H1 (cell line): ENCODE results near the gene BPIFB3. TPM values are rescaled to one million over a fixed set of nuclear protein-coding genes. Genes with fewer than 3 reads are reported as not detected.

Experiments used
- CTCF ChIA-PET: fragments of 300-600 bp; sonication (Branson Sonifier 250); formaldehyde crosslinking; loops from one replicate; lab custom pipeline; 2021; ENCODE audit not compliant: partially characterized antibody; lab: Charles Lee
- POLR2A ChIA-PET: fragments of 300-600 bp; sonication (Branson Sonifier 250); formaldehyde crosslinking; loops from one replicate; lab custom pipeline; 2021; ENCODE audit warnings: inconsistent platforms; ENCODE audit not compliant: partially characterized antibody; lab: Charles Lee
- DNase-seq, 2 experiments: peaks; one replicate each; pipeline versions ENCODE4 v3.0.0 to v3.0.0-alpha.2; 2010 to 2022; ENCODE audit warnings: low spot score in 2 of 2, low read depth in 1 of 2, mixed read lengths in 1 of 2
- FAIRE-seq: peaks from 2 replicates; lab custom pipeline; 2011; peaks lifted over from hg19 to GRCh38; lab: Jason Lieb, UNC
- H2AFZ ChIP-seq: 2 replicates; pipeline ENCODE4 v1.8.1; 2012; ENCODE audit warnings: low read length, inconsistent platforms
- H2AK5ac ChIP-seq: 2 replicates; pipeline ENCODE4 v1.6.1; 2013; ENCODE audit warnings: low read depth, low read length
- H2BK120ac ChIP-seq: replicated peaks from 2 replicates; pipeline ENCODE3; 2013; ENCODE audit warnings: low read depth, low read length, inconsistent platforms
- H2BK12ac ChIP-seq: 2 replicates; pipeline ENCODE4 v1.6.1; 2013; ENCODE audit warnings: low read depth, low read length
- H2BK15ac ChIP-seq: 2 replicates; pipeline ENCODE4 v1.6.1; 2013; ENCODE audit warnings: low read length
- H2BK20ac ChIP-seq: 2 replicates; pipeline ENCODE4 v1.6.1; 2013; ENCODE audit warnings: low read length
- H2BK5ac ChIP-seq: 2 replicates; pipeline ENCODE4 v1.6.1; 2013; ENCODE audit warnings: low read depth, low read length
- H3K14ac ChIP-seq: 2 replicates; pipeline ENCODE4 v1.6.1; 2013; ENCODE audit warnings: inconsistent platforms; ENCODE audit not compliant: insufficient read length
- H3K18ac ChIP-seq: 2 replicates; pipeline ENCODE4 v1.6.1; 2013; ENCODE audit warnings: low read length; ENCODE audit errors: extremely low read depth
- H3K23ac ChIP-seq: 2 replicates; pipeline ENCODE4 v1.6.1; 2013; ENCODE audit warnings: inconsistent platforms; ENCODE audit not compliant: insufficient read length
- H3K23me2 ChIP-seq: 2 replicates; pipeline ENCODE4 v1.6.1; 2013; ENCODE audit warnings: low read depth, low read length
- H3K27ac ChIP-seq: 2 replicates; pipeline ENCODE4 v1.6.1; 2011; ENCODE audit warnings: low read depth, low read length, inconsistent platforms
- H3K27me3 ChIP-seq, 4 experiments: replicated peaks in 1 of 4; 1 replicate in 1 of 4; 2 replicates in 3 of 4; pipeline versions ENCODE4 v1.6.1 to v1.8.1; 2011 to 2013; ENCODE audit warnings: low read length in 3 of 4, mild to moderate bottlenecking in 3 of 4, inconsistent platforms in 2 of 4, mixed read lengths in 2 of 4, moderate library complexity in 1 of 4; ENCODE audit not compliant: control insufficient read depth in 3 of 4, insufficient read depth in 3 of 4; ENCODE audit errors: extremely low read depth in 1 of 4
- H3K36me3 ChIP-seq, 4 experiments: 2 replicates each; pipeline versions ENCODE4 v1.6.1 to v1.8.1; 2011 to 2013; ENCODE audit warnings: mild to moderate bottlenecking in 4 of 4, low read length in 3 of 4, moderate library complexity in 2 of 4, control low read depth in 1 of 4, inconsistent platforms in 1 of 4; ENCODE audit not compliant: insufficient read depth in 4 of 4, control insufficient read depth in 2 of 4
- H3K4ac ChIP-seq: replicated peaks from 2 replicates; pipeline ENCODE3; 2013; ENCODE audit warnings: low read length, low read depth, mixed read lengths, inconsistent platforms; ENCODE audit not compliant: insufficient read length
- H3K4me1 ChIP-seq, 4 experiments: replicated peaks in 1 of 4; 1 replicate in 1 of 4; 2 replicates in 3 of 4; pipeline versions ENCODE4 v1.6.1 to v1.8.1; 2011 to 2013; ENCODE audit warnings: low read length in 3 of 4, inconsistent platforms in 2 of 4, mixed read lengths in 1 of 4; ENCODE audit not compliant: insufficient read depth in 4 of 4, control insufficient read depth in 3 of 4
- H3K4me2 ChIP-seq, 2 experiments: 2 replicates each; pipeline versions ENCODE4 v1.6.1 to v1.8.1; 2011 to 2013; ENCODE audit warnings: low read depth in 2 of 2, low read length in 2 of 2, control low read depth in 1 of 2, inconsistent platforms in 1 of 2, mild to moderate bottlenecking in 1 of 2; ENCODE audit not compliant: insufficient read depth in 1 of 2
- H3K4me3 ChIP-seq, 4 experiments: fragments of 200-600, 300-600 bp in 1 of 4; sonication (generic), shearing (Covaris generic), sonication (Bioruptor Twin) in 1 of 4; 2 replicates each; pipeline versions ENCODE4 v1.5.1 to v1.8.1; 2011 to 2016; ENCODE audit warnings: low read length in 4 of 4, low read depth in 3 of 4, control low read depth in 2 of 4, inconsistent platforms in 2 of 4, mild to moderate bottlenecking in 2 of 4, mixed read lengths in 1 of 4, moderate library complexity in 1 of 4; ENCODE audit not compliant: insufficient read depth in 2 of 4; ENCODE audit errors: extremely low read depth in 1 of 4
- H3K56ac ChIP-seq: replicated peaks from 2 replicates; pipeline ENCODE3; 2013; ENCODE audit warnings: low read depth, mild to moderate bottlenecking, mixed read lengths, low read length, inconsistent platforms; ENCODE audit not compliant: insufficient read length
- H3K79me1 ChIP-seq: 2 replicates; pipeline ENCODE4 v1.6.1; 2013; ENCODE audit warnings: low read depth, low read length, control low read depth
- H3K79me2 ChIP-seq, 2 experiments: 2 replicates each; pipeline versions ENCODE4 v1.6.1 to v1.8.1; 2012 to 2013; ENCODE audit warnings: low read length in 2 of 2, mild to moderate bottlenecking in 2 of 2, inconsistent platforms in 1 of 2; ENCODE audit not compliant: insufficient read depth in 2 of 2, control insufficient read depth in 1 of 2
- H3K9ac ChIP-seq, 4 experiments: replicated peaks in 1 of 4; 1 replicate in 1 of 4; 2 replicates in 3 of 4; pipeline versions ENCODE4 v1.6.1 to v1.8.1; 2011 to 2013; ENCODE audit warnings: low read depth in 3 of 4, low read length in 3 of 4, control low read depth in 2 of 4, mild to moderate bottlenecking in 2 of 4, moderate library complexity in 2 of 4, inconsistent platforms in 1 of 4; ENCODE audit errors: extremely low read depth in 1 of 4
- H3K9me3 ChIP-seq, 2 experiments: 2 replicates each; pipeline versions ENCODE4 v1.6.1 to v1.8.1; 2012 to 2013; ENCODE audit warnings: mild to moderate bottlenecking in 2 of 2, moderate library complexity in 2 of 2, control low read depth in 1 of 2, inconsistent platforms in 1 of 2, low read depth in 1 of 2, low read length in 1 of 2, mixed read lengths in 1 of 2; ENCODE audit not compliant: insufficient read depth in 2 of 2
- H4K20me1 ChIP-seq, 2 experiments: replicated peaks in 1 of 2; 2 replicates each; pipeline versions ENCODE3 to v1.8.1; 2011 to 2013; ENCODE audit warnings: inconsistent platforms in 2 of 2, low read length in 2 of 2, mild to moderate bottlenecking in 1 of 2; ENCODE audit not compliant: insufficient read depth in 2 of 2, control insufficient read depth in 1 of 2
- H4K5ac ChIP-seq: 2 replicates; pipeline ENCODE4 v1.6.1; 2013; ENCODE audit warnings: low read length, low read depth, mixed read lengths, inconsistent platforms; ENCODE audit not compliant: insufficient read length
- H4K8ac ChIP-seq: 2 replicates; pipeline ENCODE4 v1.8.0; 2013; ENCODE audit warnings: mild to moderate bottlenecking, moderate library complexity, low read length, inconsistent platforms; ENCODE audit not compliant: insufficient read depth; ENCODE audit errors: extremely low read depth
- H4K91ac ChIP-seq: replicated peaks from 2 replicates; pipeline ENCODE3; 2013; ENCODE audit warnings: low read length, mixed read lengths, inconsistent platforms; ENCODE audit not compliant: insufficient read length
- CTBP2 ChIP-seq: IDR thresholded peaks from 2 replicates; pipeline ENCODE4 v1.7.0; 2011; ENCODE audit warnings: borderline replicate concordance, mild to moderate bottlenecking, moderate library complexity, mixed read lengths, low read length; ENCODE audit not compliant: insufficient read depth, insufficient read length
- KDM5A ChIP-seq: fragments of 200-600 bp; IDR thresholded peaks from 2 replicates; pipeline ENCODE4 v1.7.1; 2012; ENCODE audit warnings: mild to moderate bottlenecking, low read length, inconsistent platforms, mixed read lengths
- NANOG ChIP-seq: IDR thresholded peaks from 2 replicates; pipeline ENCODE4 v1.6.1; 2011; ENCODE audit warnings: low read length, low read depth, mild to moderate bottlenecking, inconsistent platforms; ENCODE audit not compliant: insufficient read depth, poor library complexity, severe bottlenecking
- POLR2AphosphoS5 ChIP-seq: IDR thresholded peaks from 2 replicates; pipeline ENCODE4 v1.6.1; 2011; ENCODE audit warnings: low read depth, low read length
- RFX5 ChIP-seq: IDR thresholded peaks from 2 replicates; pipeline ENCODE4 v1.6.1; 2011; ENCODE audit warnings: low read depth, low read length, improper control_type of control experiment, borderline replicate concordance
- SIX5 ChIP-seq: IDR thresholded peaks from 2 replicates; pipeline ENCODE4 v1.6.1; 2011; ENCODE audit warnings: mild to moderate bottlenecking, low read depth, low read length
- SRF ChIP-seq: IDR thresholded peaks from 2 replicates; pipeline ENCODE4 v1.6.1; 2011; ENCODE audit warnings: mild to moderate bottlenecking, low read depth, low read length, moderate library complexity
- TBP ChIP-seq: IDR thresholded peaks from 2 replicates; pipeline ENCODE4 v1.6.1; 2011; ENCODE audit warnings: low read depth, low read length, improper control_type of control experiment
- TEAD4 ChIP-seq: IDR thresholded peaks from 2 replicates; pipeline ENCODE4 v1.6.1; 2012; ENCODE audit warnings: low read depth, low read length, inconsistent platforms, mixed read lengths
- WGBS, 2 experiments: shearing (Covaris generic) in 1 of 2; methylation state at CpG; one replicate each; pipeline versions ENCODE4 v1.1.6 to v1.1.7; 2013 to 2015; ENCODE audit warnings: low lambda C conversion rate in 2 of 2, mixed read lengths in 2 of 2, inconsistent platforms in 1 of 2, low coverage in 1 of 2, missing lambda C conversion rate in 1 of 2; ENCODE audit not compliant: insufficient replicate concordance in 2 of 2, insufficient coverage in 1 of 2, insufficient read length in 1 of 2; ENCODE audit errors: extremely low coverage in 1 of 2, missing lambda C conversion rate in 1 of 2; 5-methylcytosine and 5-hydroxymethylcytosine counted together
- polyA plus RNA-seq, 7 experiments: library from polyadenylated mRNA; depleted of rRNA in 3 of 7; stranded (reverse) in 5 of 7; unstranded in 2 of 7; fragments of >200 nt in 5 of 7; fragments of 200-250 nt in 2 of 7; gene quantifications; 1 replicate in 5 of 7; 2 replicates in 1 of 7; 4 replicates in 1 of 7; pipeline versions ENCODE4 v1.2.1 to v1.2.3, GENCODE V29; 2011 to 2013; ENCODE audit warnings: missing spikeins in 2 of 7, mixed read lengths in 2 of 7
- total RNA-seq: library from RNA; stranded (reverse); fragmentation: NEBNext Ultra II Directional; extraction: Animal tissue kit (Norgen Biotek cat#: 25700); gene quantifications from 2 replicates; pipeline ENCODE4 v1.2.1, GENCODE V29; 2021
- TF ChIP-seq, protein P1 (sequence below): IDR thresholded peaks from 2 replicates; pipeline ENCODE4 v1.6.1; 2011; ENCODE audit warnings: low read length, improper control_type of control experiment

BPIFB3 gene
- total and polyA plus RNA-seq, 2 of the 8 experiments (the other 6 are each of a cell fraction or from before 2014, with no cell fraction given): not detected

DNA sequence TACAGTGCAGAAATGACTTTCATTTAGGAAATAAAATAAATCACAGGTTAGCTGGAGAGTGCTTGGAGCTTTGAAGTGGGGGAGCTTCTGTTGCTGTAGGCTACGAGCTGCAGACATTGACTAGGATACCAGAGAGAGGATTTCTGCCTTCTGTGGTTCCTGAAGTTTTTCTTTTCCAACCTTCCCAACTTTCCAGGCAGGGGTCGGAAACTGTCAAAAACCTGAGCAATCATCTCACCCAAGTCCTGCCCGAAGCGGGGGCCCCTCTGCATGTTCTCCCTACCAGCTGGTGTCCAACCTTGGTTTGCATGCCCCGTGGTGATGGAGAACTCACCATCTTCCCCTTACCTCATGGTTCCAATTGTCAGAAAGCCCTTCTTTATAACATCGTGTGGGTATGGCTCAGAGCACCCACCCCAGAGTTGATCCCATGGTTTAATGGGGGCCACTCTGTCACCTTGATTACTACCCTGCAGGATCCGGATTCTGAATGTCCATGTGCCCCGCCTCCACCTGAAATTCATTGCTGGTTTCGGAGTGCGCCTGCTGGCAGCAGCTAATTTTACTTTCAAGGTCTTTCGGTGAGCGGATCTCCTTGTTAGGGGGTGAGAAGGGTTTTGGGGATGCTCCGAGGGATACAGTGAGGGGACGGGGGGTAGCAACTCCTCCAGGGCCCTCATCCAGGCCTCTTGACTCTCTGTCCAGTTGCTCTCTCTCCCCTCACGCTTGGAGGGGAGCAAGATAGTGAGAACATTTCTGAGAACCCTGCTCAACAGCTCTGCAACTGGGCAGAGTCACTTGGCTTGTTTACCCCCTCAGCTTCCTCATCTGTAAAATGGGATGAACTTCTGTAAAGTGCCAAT, 41.1 kb upstream of the BPIFB3 start:
- no peak overlapping the region for H2BK15ac ChIP-seq
- TF ChIP-seq TBP (no peak), RFX5 (no peak), CTBP2 (no peak), SIX5 (no peak), KDM5A (no peak), TEAD4 (no peak), NANOG (no peak), SRF (no peak), POLR2AphosphoS5 (no peak)
- TF ChIP-seq, protein P1, sequence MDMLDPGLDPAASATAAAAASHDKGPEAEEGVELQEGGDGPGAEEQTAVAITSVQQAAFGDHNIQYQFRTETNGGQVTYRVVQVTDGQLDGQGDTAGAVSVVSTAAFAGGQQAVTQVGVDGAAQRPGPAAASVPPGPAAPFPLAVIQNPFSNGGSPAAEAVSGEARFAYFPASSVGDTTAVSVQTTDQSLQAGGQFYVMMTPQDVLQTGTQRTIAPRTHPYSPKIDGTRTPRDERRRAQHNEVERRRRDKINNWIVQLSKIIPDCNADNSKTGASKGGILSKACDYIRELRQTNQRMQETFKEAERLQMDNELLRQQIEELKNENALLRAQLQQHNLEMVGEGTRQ: no peak
- no peak overlapping the region for H3K56ac ChIP-seq
- H2AK5ac ChIP-seq: no peak overlapping the region
- H2BK12ac ChIP-seq: no peak overlapping the region
- H2BK120ac ChIP-seq: no peak overlapping the region
- no peak overlapping the region for H3K18ac ChIP-seq
- no peak overlapping the region for H3K14ac ChIP-seq
- H3K4me2 ChIP-seq: no peak overlapping the region
- H4K5ac ChIP-seq: no peak overlapping the region
- no peak overlapping the region for H3K23ac ChIP-seq
- H3K9me3 ChIP-seq: no peaks in the 10 kb centered on the region
- H3K79me2 ChIP-seq: no peaks in the 10 kb centered on the region
- H4K91ac ChIP-seq: no peak overlapping the region
- H3K27me3 ChIP-seq: no peaks in the 10 kb centered on the region
- no peaks in the 10 kb centered on the region for H4K20me1 ChIP-seq
- H3K4me3 ChIP-seq: no peak overlapping the region
- no peak overlapping the region for H3K9ac ChIP-seq
- H2BK20ac ChIP-seq: no peak overlapping the region
- H3K4ac ChIP-seq: no peak overlapping the region
- peaks cover 0 to 11% (median 0%) of the 10 kb centered on the region in 4 experiments; a peak in 2 of 7 replicates for H3K4me1 ChIP-seq
- no peaks in the 10 kb centered on the region for H3K79me1 ChIP-seq
- no peak for FAIRE-seq
- no peak overlapping the region for H3K27ac ChIP-seq
- ChIA-PET POLR2A (no interaction called here), CTCF (interaction anchor here (0.5 to 11.8 kb wide), 8 partner anchors 9 to 1510 kb away, joined by 3 to 86 read pairs (median 4); partner anchors contain the start of genes BPIFB2 and SUN5)
- no peak overlapping the region for H2AFZ ChIP-seq
- H3K23me2 ChIP-seq: no peaks in the 10 kb centered on the region
- no peak overlapping the region for H4K8ac ChIP-seq
- no peaks in the 10 kb centered on the region for H3K36me3 ChIP-seq
- DNase-seq: no peak
- 82% methylated on average over 15 of the region's 15 CpGs; no CpG with 5 or more reads in 1 of the 2 experiments for WGBS, 2 experiments
- no peak overlapping the region for H2BK5ac ChIP-seq
